GM12878 (cell line): Measurements from ENCODE around the gene WFDC11. TPM values are rescaled to one million over a fixed set of nuclear protein-coding genes. Genes with fewer than 3 reads are reported as not detected.

ENCODE experiments used
- ATAC-seq: fragments of 200-7000 bp; cut with Tn5 transposase; 3 replicates; pipeline ENCODE4 v1.9.1; 2020; ENCODE audit warnings: mild to moderate bottlenecking, moderate library complexity
- BruUV-seq: library from RNA; stranded (reverse); fragments of 400-500 nt; replicated peaks from 2 replicates; lab custom pipeline; 2021; lab: Mats Ljungman, UMichigan
- CTCF ChIA-PET: fragments of 300-600 bp; sonication (Branson Sonifier 250); formaldehyde crosslinking; extraction: SDS; loops from one replicate; lab custom pipeline; 2021; ENCODE audit warnings: inconsistent platforms; lab: Yijun Ruan, JAX
- POLR2A ChIA-PET: fragments of 350-600 bp; formaldehyde crosslinking; extraction: SDS; loops from one replicate; lab custom pipeline; 2021; ENCODE audit warnings: inconsistent platforms; lab: Charles Lee
- RAD21 ChIA-PET: fragments of 300-600 bp; sonication (Branson Sonifier 250); formaldehyde crosslinking; loops from one replicate; lab custom pipeline; 2023; ENCODE audit warnings: antibody characterized with exemption; ENCODE audit not compliant: unreplicated experiment; lab: Charles Lee
- SMC1A ChIA-PET: fragments of 300-600 bp; sonication (Branson Sonifier 250); formaldehyde crosslinking; loops from one replicate; lab custom pipeline; 2023; ENCODE audit not compliant: unreplicated experiment, uncharacterized antibody; lab: Charles Lee
- DNase-seq: peaks from one replicate; pipeline ENCODE4 v3.0.0-alpha.2; 2011; ENCODE audit warnings: low read depth, low spot score
- FAIRE-seq: peaks from 3 replicates; lab custom pipeline; 2011; peaks lifted over from hg19 to GRCh38; lab: Jason Lieb, UNC
- H2AFZ ChIP-seq: 2 replicates; pipeline ENCODE4 v1.6.0; 2011; ENCODE audit warnings: low read depth, low read length, control low read depth; ENCODE audit not compliant: control insufficient read depth
- H3K27ac ChIP-seq: 2 replicates; pipeline ENCODE4 v1.5.1; 2011; ENCODE audit warnings: control low read depth; ENCODE audit not compliant: control insufficient read depth, insufficient read depth
- H3K27me3 ChIP-seq, 2 experiments: replicated peaks in 1 of 2; 2 replicates each; pipeline versions ENCODE4 v1.6.0 to v1.6.1; 2011; ENCODE audit warnings: low read length in 1 of 2; ENCODE audit not compliant: control insufficient read depth in 2 of 2, insufficient read depth in 2 of 2
- H3K36me3 ChIP-seq, 2 experiments: 2 replicates each; pipeline ENCODE4 v1.5.1; 2011; ENCODE audit warnings: low read length in 1 of 2; ENCODE audit not compliant: control insufficient read depth in 2 of 2, insufficient read depth in 2 of 2
- H3K4me1 ChIP-seq: 2 replicates; pipeline ENCODE4 v1.6.1; 2011; ENCODE audit warnings: mild to moderate bottlenecking, low read length, moderate library complexity, mixed read lengths; ENCODE audit not compliant: control insufficient read depth, insufficient read depth
- H3K4me2 ChIP-seq: 2 replicates; pipeline ENCODE4 v1.6.0; 2011; ENCODE audit warnings: control low read depth; ENCODE audit not compliant: control insufficient read depth, insufficient read depth
- H3K4me3 ChIP-seq: fragments of 200-600 bp; sonication (generic); 2 replicates; pipeline ENCODE4 v1.5.1; 2016
- H3K79me2 ChIP-seq: 2 replicates; pipeline ENCODE4 v1.6.0; 2011; ENCODE audit warnings: low read length; ENCODE audit not compliant: control insufficient read depth, insufficient read depth
- H3K9ac ChIP-seq: 2 replicates; pipeline ENCODE4 v1.8.0; 2011; ENCODE audit warnings: low read length, control low read depth, mixed read lengths; ENCODE audit not compliant: control insufficient read depth, insufficient read depth
- H3K9me3 ChIP-seq: replicated peaks from 3 replicates; pipeline ENCODE4 v1.5.1; 2011; ENCODE audit warnings: mild to moderate bottlenecking, low read length; ENCODE audit not compliant: control insufficient read depth, insufficient read depth
- H4K20me1 ChIP-seq: 2 replicates; pipeline ENCODE4 v1.6.0; 2011; ENCODE audit not compliant: control insufficient read depth, insufficient read depth
- CBX3 ChIP-seq: fragments of 200-600 bp; sonication (generic); IDR thresholded peaks from 2 replicates; pipeline ENCODE4 v1.6.1; 2016; ENCODE audit warnings: low read depth, borderline replicate concordance
- JUND ChIP-seq: IDR thresholded peaks from 2 replicates; pipeline ENCODE4 v1.6.1; 2012; ENCODE audit warnings: low read depth, mild to moderate bottlenecking, low read length, improper control_type of control experiment, moderate library complexity
- MTA2 ChIP-seq: fragments of 450-650 bp; IDR thresholded peaks from 2 replicates; pipeline ENCODE4 v1.6.1; 2016; ENCODE audit warnings: low read depth, mild to moderate bottlenecking, moderate library complexity
- PRDM15 ChIP-seq: fragments of 450-650 bp; formaldehyde crosslinking; IDR thresholded peaks from 2 replicates; pipeline ENCODE4 v1.4.0; 2020; ENCODE audit warnings: mild to moderate bottlenecking, moderate library complexity
- RAD21 ChIP-seq: IDR thresholded peaks from 2 replicates; pipeline ENCODE4 v1.6.1; 2011; ENCODE audit warnings: mild to moderate bottlenecking, low read depth, low read length, moderate library complexity; ENCODE audit not compliant: insufficient read depth
- TCF12 ChIP-seq: IDR thresholded peaks from 2 replicates; pipeline ENCODE4 v1.6.1; 2011; ENCODE audit warnings: low read depth, mild to moderate bottlenecking, low read length
- USF2 ChIP-seq: IDR thresholded peaks from 2 replicates; pipeline ENCODE4 v1.6.1; 2011; ENCODE audit warnings: low read depth, low read length, improper control_type of control experiment, borderline replicate concordance
- YBX1 ChIP-seq: fragments of 450-650 bp; IDR thresholded peaks from 2 replicates; pipeline ENCODE4 v1.6.1; 2016; ENCODE audit warnings: antibody characterized with exemption
- ZBTB33 ChIP-seq: fragments of 450-650 bp; IDR thresholded peaks from 2 replicates; pipeline ENCODE4 v1.6.1; 2017; ENCODE audit warnings: mild to moderate bottlenecking
- ZBTB40 ChIP-seq: fragments of 450-650 bp; IDR thresholded peaks from 2 replicates; pipeline ENCODE4 v1.6.1; 2016; ENCODE audit warnings: mild to moderate bottlenecking, moderate library complexity, borderline replicate concordance
- ZNF274 ChIP-seq: IDR thresholded peaks from one replicate; pipeline ENCODE4 v1.8.0; 2011; ENCODE audit not compliant: insufficient read length, insufficient read depth
- in situ Hi-C: fragments of 300-500 bp; cut with MboI; formaldehyde crosslinking; loops from 9 replicates; pipeline ENCODE4 v1.14.3; 2018; ENCODE audit warnings: mixed read lengths
- intact Hi-C: fragments of 100-400 bp; cut with micrococcal nuclease; formaldehyde crosslinking; loops from one replicate; pipeline ENCODE4 v1.14.2; 2022; ENCODE audit not compliant: unreplicated experiment
- polyA plus RNA-seq, 11 experiments: library from polyadenylated mRNA; depleted of rRNA in 4 of 11; unstranded in 6 of 11; stranded (reverse) in 5 of 11; fragments of >200 nt; fragmentation: Nextera tagmentation in 4 of 11; fragmentation: Illumina TruSeq in 1 of 11; extraction: Ambion mirVana in 4 of 11; extraction: Trizol in 1 of 11; gene quantifications; 1 replicate in 1 of 11; 2 replicates in 10 of 11; pipeline versions ENCODE4 v1.2.1 to v1.2.3, GENCODE V29; 2011 to 2016; ENCODE audit warnings: inconsistent platforms in 2 of 11, missing spikeins in 2 of 11, low read depth in 1 of 11
- total RNA-seq, 4 experiments: library from RNA; depleted of rRNA in 3 of 4; stranded (reverse); fragments of >200 nt in 3 of 4; fragmentation: Illumina TruSeq in 1 of 4; extraction: Trizol in 1 of 4; gene quantifications; 2 replicates each; pipeline versions ENCODE4 v1.2.1 to v1.2.3, GENCODE V29; 2013 to 2021

Gene WFDC11
- total and polyA plus RNA-seq, 10 of the 15 experiments (the other 5 are each of a cell fraction or from before 2014, with no cell fraction given) = not detected

GRCh38 chr20:45672765-45673164 is 2.7 kb upstream of the WFDC11 start:
- ChIA-PET CTCF (no interaction called here), POLR2A (no interaction called here), SMC1A (no interaction called here), RAD21 (no interaction called here)
- no peak overlapping the region for H3K4me3 ChIP-seq
- H2AFZ ChIP-seq = no peak overlapping the region
- H3K9ac ChIP-seq = no peak overlapping the region
- no peaks in the 10 kb centered on the region for H3K9me3 ChIP-seq
- DNase-seq = no peak
- H3K4me2 ChIP-seq = no peak overlapping the region
- no TSS peak for BruUV-seq
- no peak overlapping the region for H3K27ac ChIP-seq
- in situ Hi-C loops (no loop called here), intact Hi-C loops (no loop called here)
- no peaks in the 10 kb centered on the region for H3K27me3 ChIP-seq
- no peaks in the 10 kb centered on the region for H4K20me1 ChIP-seq
- no peak for ATAC-seq
- H3K4me1 ChIP-seq = no peaks in the 10 kb centered on the region
- no peaks in the 10 kb centered on the region for H3K36me3 ChIP-seq
- no peak for FAIRE-seq
- no peaks in the 10 kb centered on the region for H3K79me2 ChIP-seq
- TF ChIP-seq YBX1 = no peak
- TF ChIP-seq MTA2 = no peak
- TF ChIP-seq TCF12 = no peak
- no peak for TF ChIP-seq ZNF274
- no peak for TF ChIP-seq PRDM15 (CRISPR knock-in tag)
- no peak for TF ChIP-seq RAD21
- TF ChIP-seq USF2 = no peak
- TF ChIP-seq ZBTB33 = no peak
- no peak for TF ChIP-seq ZBTB40
- TF ChIP-seq CBX3 = no peak
- TF ChIP-seq JUND = no peak
